ENCODE measurements around the gene IQSEC1.

Gene IQSEC1

GRCh38 chr3:13030684-13031083 is 42.5 kb downstream of the IQSEC1 start:
- DNase-seq (ENCODE audit: low spot score), result no peak
- FAIRE-seq, result no peak

GRCh38 chr3:13028010-13028821 is 45.0 kb downstream of the IQSEC1 start:
- DNase-seq (ENCODE audit: low spot score) (no peak), FAIRE-seq (no peak)

- DNase-seq (ENCODE audit: low spot score), result no peak
- FAIRE-seq, result no peak
These were observed 46.1 kb downstream of the IQSEC1 start for GRCh38 chr3:13027154-13027553.

- DNase-seq (ENCODE audit: low spot score) (no peak), FAIRE-seq (no peak)
These were observed 46.7 kb downstream of the IQSEC1 start for GRCh38 chr3:13026534-13026933.

GRCh38 chr3:13025778-13026518 is 47.3 kb downstream of the IQSEC1 start:
- FAIRE-seq (no peak), DNase-seq (ENCODE audit: low spot score) (no peak)

GRCh38 chr3:13025090-13025489 is 48.1 kb downstream of the IQSEC1 start:
- DNase-seq (ENCODE audit: low spot score) (peak; percentile 87), FAIRE-seq (peak; percentile 69)

GRCh38 chr3:13024765-13025065 is 48.5 kb downstream of the IQSEC1 start:
- FAIRE-seq (no peak), DNase-seq (ENCODE audit: low spot score) (no peak)

GRCh38 chr3:13023971-13024764 is 49.1 kb downstream of the IQSEC1 start:
- DNase-seq (ENCODE audit: low spot score) (no peak), FAIRE-seq (peak; percentile 42)

GRCh38 chr3:13023235-13023970 is 49.8 kb downstream of the IQSEC1 start:
- peak; percentile 42 for DNase-seq (ENCODE audit: low spot score)
- FAIRE-seq, result no peak

- DNase-seq (ENCODE audit: low spot score) (peak; percentile 95), FAIRE-seq (peak; percentile 79)
These were observed 50.6 kb downstream of the IQSEC1 start for GRCh38 chr3:13022348-13023234.

GRCh38 chr3:13021141-13022114 is 51.8 kb downstream of the IQSEC1 start:
- FAIRE-seq (no peak), DNase-seq (ENCODE audit: low spot score) (peak; percentile 56)

- no peak for DNase-seq (ENCODE audit: low spot score)
- FAIRE-seq, result no peak
These were observed 53.0 kb downstream of the IQSEC1 start for GRCh38 chr3:13020159-13020750.

- no peak for FAIRE-seq
- DNase-seq (ENCODE audit: low spot score), result peak; percentile 89
These were observed 53.8 kb downstream of the IQSEC1 start for GRCh38 chr3:13019243-13020095.

GRCh38 chr3:13018561-13019242 is 54.5 kb downstream of the IQSEC1 start:
- FAIRE-seq (no peak), DNase-seq (ENCODE audit: low spot score) (no peak)

- no peak for FAIRE-seq
These were observed 55.2 kb downstream of the IQSEC1 start for GRCh38 chr3:13018043-13018451.

GRCh38 chr3:13017361-13018042 is 55.7 kb downstream of the IQSEC1 start:
- DNase-seq (ENCODE audit: low spot score) (no peak), FAIRE-seq (no peak)

More at GRCh38 chr3:13018043-13018451, 55.2 kb downstream of the IQSEC1 start:
- no peak for DNase-seq (ENCODE audit: low spot score)

All from urothelium cell line (cell line).